Right lobe of liver (tissue), 4 donors: ENCODE results near the gene ELK3.

Experiments
- POLR2A ChIP-seq: fragments of 450-650 bp; IDR thresholded peaks from one replicate; pipeline ENCODE4 v1.6.1; 2017; ENCODE audit warnings: antibody characterized with exemption, mild to moderate bottlenecking
- TF ChIP-seq, protein P1 (sequence below), 4 donors: fragments of 200-600 bp in 3 of 4; fragments of 450-650 bp in 1 of 4; IDR thresholded peaks; one replicate each; pipeline versions ENCODE4 v1.5.1 to v1.8.0; 2016 to 2022; ENCODE audit warnings: antibody characterized with exemption in 4 of 4, mild to moderate bottlenecking in 2 of 4
- donor health status: DM: no; HTN: no; CAD: no.
- donor health status: DM: no; HTN: no; CAD: no.
- donor health status: DM: no; HTN: yes; CAD: no.

DNA sequence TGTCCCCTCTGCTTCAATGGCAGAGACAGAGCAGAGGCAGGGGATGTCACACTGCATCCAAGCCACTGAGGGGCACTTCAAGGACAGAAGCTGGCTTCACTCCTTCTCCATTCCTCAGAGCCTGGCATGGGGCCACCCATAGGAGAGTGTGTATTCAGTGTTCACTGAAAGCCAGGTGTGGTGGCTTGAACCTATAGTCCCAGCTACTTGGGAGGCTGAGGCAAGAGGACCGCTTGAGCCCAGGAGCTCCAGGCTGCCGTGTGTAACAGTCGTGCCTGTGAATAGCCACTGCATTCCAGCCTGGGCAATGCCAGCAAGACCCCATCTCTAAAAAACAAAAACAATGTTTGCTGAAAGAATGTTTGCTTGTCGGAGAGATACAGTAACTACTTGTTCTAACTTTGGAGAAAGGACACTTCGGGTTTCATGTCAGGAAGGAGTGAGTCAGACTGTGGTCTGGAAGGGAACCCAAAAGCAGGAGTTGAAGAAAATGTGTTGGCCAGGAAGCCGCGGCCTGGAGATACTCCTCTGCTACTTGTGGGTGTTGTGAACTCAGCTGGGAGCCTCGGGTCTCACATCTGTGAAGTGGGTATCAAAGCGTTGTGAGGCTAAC, 43.4 kb downstream of the ELK3 start:
- TF ChIP-seq, protein P1, sequence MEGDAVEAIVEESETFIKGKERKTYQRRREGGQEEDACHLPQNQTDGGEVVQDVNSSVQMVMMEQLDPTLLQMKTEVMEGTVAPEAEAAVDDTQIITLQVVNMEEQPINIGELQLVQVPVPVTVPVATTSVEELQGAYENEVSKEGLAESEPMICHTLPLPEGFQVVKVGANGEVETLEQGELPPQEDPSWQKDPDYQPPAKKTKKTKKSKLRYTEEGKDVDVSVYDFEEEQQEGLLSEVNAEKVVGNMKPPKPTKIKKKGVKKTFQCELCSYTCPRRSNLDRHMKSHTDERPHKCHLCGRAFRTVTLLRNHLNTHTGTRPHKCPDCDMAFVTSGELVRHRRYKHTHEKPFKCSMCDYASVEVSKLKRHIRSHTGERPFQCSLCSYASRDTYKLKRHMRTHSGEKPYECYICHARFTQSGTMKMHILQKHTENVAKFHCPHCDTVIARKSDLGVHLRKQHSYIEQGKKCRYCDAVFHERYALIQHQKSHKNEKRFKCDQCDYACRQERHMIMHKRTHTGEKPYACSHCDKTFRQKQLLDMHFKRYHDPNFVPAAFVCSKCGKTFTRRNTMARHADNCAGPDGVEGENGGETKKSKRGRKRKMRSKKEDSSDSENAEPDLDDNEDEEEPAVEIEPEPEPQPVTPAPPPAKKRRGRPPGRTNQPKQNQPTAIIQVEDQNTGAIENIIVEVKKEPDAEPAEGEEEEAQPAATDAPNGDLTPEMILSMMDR (IDR thresholded peaks at IDR 0.05) = no peak
- no peak for TF ChIP-seq POLR2A
